Prostate gland (tissue), 2 donors: ENCODE data around the gene TCF7L2. TPM values are rescaled to one million over a fixed set of nuclear protein-coding genes. Genes with fewer than 3 reads are reported as not detected.

Source experiments
- DNase-seq: peaks from one replicate; pipeline ENCODE4 v3.0.0-alpha.2; 2019; ENCODE audit warnings: low spot score
- H3K27ac ChIP-seq, 2 donors: fragments of 200-600 bp; sonication (generic); 2 replicates each; pipeline ENCODE4 v1.5.1; 2017 to 2019
- H3K27me3 ChIP-seq: fragments of 200-600 bp; sonication (generic); replicated peaks from 2 replicates; pipeline ENCODE4 v1.5.1; 2019; ENCODE audit not compliant: insufficient read depth
- H3K36me3 ChIP-seq, 2 donors: fragments of 200-600 bp; sonication (generic); 1 replicate in 1 of 2; 2 replicates in 1 of 2; pipeline versions ENCODE4 v1.5.1 to v1.8.1; 2017 to 2019
- H3K4me1 ChIP-seq: fragments of 200-600 bp; sonication (generic); replicated peaks from 2 replicates; pipeline ENCODE4 v1.5.1; 2019
- H3K4me3 ChIP-seq, 2 donors: fragments of 200-600 bp; sonication (generic); 2 replicates each; pipeline ENCODE4 v1.5.1; 2017 to 2019
- H3K9me3 ChIP-seq: fragments of 200-600 bp; sonication (generic); 2 replicates; pipeline ENCODE4 v1.5.1; 2017
- POLR2A ChIP-seq: fragments of 450-650 bp; IDR thresholded peaks from one replicate; pipeline ENCODE4 v1.6.1; 2016; ENCODE audit warnings: antibody characterized with exemption, mild to moderate bottlenecking
- POLR2AphosphoS5 ChIP-seq: sonication (generic); formaldehyde crosslinking; IDR thresholded peaks from one replicate; pipeline ENCODE4 v1.6.1; 2017; ENCODE audit warnings: antibody characterized with exemption
- WGBS: methylation state at CpG from one replicate; pipeline ENCODE4 v1.1.5; 2018; 5-methylcytosine and 5-hydroxymethylcytosine counted together
- intact Hi-C: fragments of 100-400 bp; cut with DNase I; formaldehyde crosslinking; loops from one replicate; pipeline ENCODE4 v1.14.2; 2022
- total RNA-seq, 2 donors: library from RNA; depleted of rRNA; stranded (reverse); fragments of >200 nt; gene quantifications; one replicate each; pipeline ENCODE4 v1.1.0, GENCODE V29; 2016
- TF ChIP-seq, protein P1 (sequence below), 4 experiments: fragments of 200-600 bp in 2 of 4; fragments of 450-650 bp in 2 of 4; sonication (generic) in 2 of 4; IDR thresholded peaks; 1 replicate in 3 of 4; 2 replicates in 1 of 4; pipeline ENCODE4 v1.5.1; 2016 to 2019; ENCODE audit warnings: antibody characterized with exemption in 4 of 4, mild to moderate bottlenecking in 2 of 4, moderate library complexity in 2 of 4

The TCF7L2 gene
- total RNA-seq = 10 to 100 TPM in 1 of 2 donors, 1 to 10 TPM in 1; 9.8 to 29.8 TPM

DNA sequence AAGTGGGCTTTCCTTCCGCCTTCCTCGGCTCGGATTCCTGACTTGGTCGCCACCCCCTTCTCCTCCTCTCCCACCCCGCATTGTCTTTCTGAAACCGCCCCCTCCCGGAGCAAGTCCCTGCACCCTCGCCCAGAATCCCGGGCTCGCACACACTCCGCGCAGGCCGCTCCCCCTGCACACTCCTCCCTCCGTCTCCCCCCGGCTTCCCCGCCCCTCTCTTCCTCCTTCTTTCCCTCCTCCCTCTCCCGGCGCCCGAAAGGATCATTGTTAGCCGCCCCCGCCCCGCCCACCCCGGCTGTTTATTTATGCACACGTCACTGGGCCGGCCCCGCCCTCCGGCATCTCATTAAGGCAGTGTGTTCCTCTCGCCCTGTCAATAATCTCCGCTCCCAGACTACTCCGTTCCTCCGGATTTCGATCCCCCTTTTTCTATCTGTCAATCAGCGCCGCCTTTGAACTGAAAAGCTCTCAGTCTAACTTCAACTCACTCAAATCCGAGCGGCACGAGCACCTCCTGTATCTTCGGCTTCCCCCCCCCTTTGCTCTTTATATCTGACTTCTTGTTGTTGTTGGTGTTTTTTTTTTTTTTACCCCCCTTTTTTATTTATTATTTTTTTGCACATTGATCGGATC, at the start of gene TCF7L2:
Gene TCF7L2 (plus strand): TSS at position 373 of the 633 bp plus-strand sequence. CDS start 510 bp downstream, outside the sequence.
- no peaks in the 10 kb centered on the region for H3K27me3 ChIP-seq
- H3K4me3 ChIP-seq = peak within 1 kb of the TSS; percentile 68 to 78
- intact Hi-C loops = loop anchor here (5.0 to 10.0 kb wide), 4 partner anchors 177 to 432 kb away; no protein-coding TSS in a partner anchor
- no peaks in the 10 kb centered on the region for H3K9me3 ChIP-seq
- peak; percentile 90 for TF ChIP-seq POLR2AphosphoS5
- TF ChIP-seq, protein P1, sequence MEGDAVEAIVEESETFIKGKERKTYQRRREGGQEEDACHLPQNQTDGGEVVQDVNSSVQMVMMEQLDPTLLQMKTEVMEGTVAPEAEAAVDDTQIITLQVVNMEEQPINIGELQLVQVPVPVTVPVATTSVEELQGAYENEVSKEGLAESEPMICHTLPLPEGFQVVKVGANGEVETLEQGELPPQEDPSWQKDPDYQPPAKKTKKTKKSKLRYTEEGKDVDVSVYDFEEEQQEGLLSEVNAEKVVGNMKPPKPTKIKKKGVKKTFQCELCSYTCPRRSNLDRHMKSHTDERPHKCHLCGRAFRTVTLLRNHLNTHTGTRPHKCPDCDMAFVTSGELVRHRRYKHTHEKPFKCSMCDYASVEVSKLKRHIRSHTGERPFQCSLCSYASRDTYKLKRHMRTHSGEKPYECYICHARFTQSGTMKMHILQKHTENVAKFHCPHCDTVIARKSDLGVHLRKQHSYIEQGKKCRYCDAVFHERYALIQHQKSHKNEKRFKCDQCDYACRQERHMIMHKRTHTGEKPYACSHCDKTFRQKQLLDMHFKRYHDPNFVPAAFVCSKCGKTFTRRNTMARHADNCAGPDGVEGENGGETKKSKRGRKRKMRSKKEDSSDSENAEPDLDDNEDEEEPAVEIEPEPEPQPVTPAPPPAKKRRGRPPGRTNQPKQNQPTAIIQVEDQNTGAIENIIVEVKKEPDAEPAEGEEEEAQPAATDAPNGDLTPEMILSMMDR (IDR thresholded peaks at IDR 0.05) = no peak
- TF ChIP-seq POLR2A = peak; percentile 77
- WGBS = under 1% methylated on average over 39 of the region's 39 CpGs
- no peaks in the 10 kb centered on the region for H3K36me3 ChIP-seq
- peak within 1 kb of the TSS; percentile 91 to 98 for H3K27ac ChIP-seq
- peak; percentile 97 for DNase-seq
- H3K4me1 ChIP-seq = peaks cover 17% of the 10 kb centered on the region

DNA sequence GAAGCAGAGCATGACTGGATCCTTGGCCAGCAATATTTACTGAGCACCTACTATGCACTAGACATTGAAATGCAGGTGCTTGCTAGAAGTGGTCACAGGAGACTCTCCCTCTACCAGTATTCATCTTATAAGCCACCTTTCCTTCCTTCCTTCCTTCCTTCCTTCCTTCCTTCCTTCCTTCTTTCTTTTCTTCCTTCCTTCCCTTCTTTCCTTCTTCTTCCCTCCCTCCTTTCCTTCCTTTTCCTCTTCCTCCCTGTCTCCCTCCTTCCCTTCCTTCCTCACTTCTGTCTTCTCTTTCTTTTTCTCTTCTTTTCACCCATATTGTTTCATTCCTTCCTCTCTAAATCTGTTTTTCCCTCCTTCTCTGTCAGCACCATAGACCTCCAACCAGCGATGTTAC, 47.3 kb upstream of the TCF7L2 start:
- Histone ChIP-seq H3K36me3 (no peaks in the 10 kb centered on the region), H3K4me3 (no peak overlapping the region), H3K27ac (no peak overlapping the region), H3K9me3 (no peaks in the 10 kb centered on the region), H3K4me1 (no peaks in the 10 kb centered on the region), H3K27me3 (no peaks in the 10 kb centered on the region)
- intact Hi-C loops = no loop called here
- TF ChIP-seq, protein P1 (IDR thresholded peaks at IDR 0.05) = no peak
- no peak for TF ChIP-seq POLR2AphosphoS5
- TF ChIP-seq POLR2A = no peak
- WGBS = 100% methylated on average over 1 of the region's 1 CpG
- DNase-seq = no peak

DNA sequence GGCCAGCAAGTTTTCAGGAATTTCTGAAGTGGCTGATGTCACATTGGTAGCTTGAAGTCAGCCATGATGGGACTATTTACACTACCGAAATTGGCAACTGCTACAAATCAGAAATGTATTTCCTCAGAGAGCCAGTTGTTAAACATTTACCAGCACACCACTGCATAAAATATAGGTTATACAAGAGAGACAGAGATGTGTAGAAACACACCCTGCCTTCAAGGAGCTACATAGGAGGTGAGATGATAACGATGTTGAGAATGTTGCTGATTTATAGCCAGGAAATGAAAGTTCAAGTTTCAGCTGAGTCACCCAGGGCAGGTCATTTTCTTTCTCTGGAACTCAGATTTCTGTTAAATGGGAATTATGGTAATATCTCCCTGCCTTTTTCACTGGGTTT, 46.0 kb upstream of the TCF7L2 start:
- 70% methylated on average over 2 of the region's 2 CpGs for WGBS
- Histone ChIP-seq H3K27me3 (no peaks in the 10 kb centered on the region), H3K9me3 (no peaks in the 10 kb centered on the region), H3K27ac (no peak overlapping the region), H3K36me3 (no peaks in the 10 kb centered on the region), H3K4me3 (no peak overlapping the region), H3K4me1 (no peaks in the 10 kb centered on the region)
- intact Hi-C loops = no loop called here
- TF ChIP-seq POLR2A = no peak
- TF ChIP-seq POLR2AphosphoS5 = no peak
- no peak for DNase-seq

DNA sequence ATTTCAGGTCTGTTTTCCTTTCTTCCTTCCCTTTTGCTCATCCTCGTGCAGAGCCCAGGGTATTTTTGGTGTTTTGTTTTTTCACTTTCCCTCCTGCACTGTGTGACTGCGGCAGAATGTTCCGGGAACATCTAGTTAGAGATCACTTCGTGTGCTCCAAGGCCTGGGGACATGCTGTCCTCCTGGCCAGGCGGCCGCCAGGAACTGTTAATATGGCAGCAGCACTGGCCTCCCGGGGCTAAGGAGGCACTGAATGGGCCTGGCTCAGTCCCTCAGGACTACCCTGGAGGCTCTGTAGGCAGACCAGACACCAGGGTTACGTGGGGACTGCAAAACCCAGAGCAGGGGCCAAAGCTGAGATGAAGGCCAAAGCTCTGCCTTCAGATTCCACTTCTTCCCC, 43.1 kb upstream of the TCF7L2 start:
- TF ChIP-seq, protein P1 (IDR thresholded peaks at IDR 0.05) = no peak
- peak; percentile 54 for TF ChIP-seq POLR2AphosphoS5
- H3K9me3 ChIP-seq = no peaks in the 10 kb centered on the region
- 61% methylated on average over 8 of the region's 8 CpGs for WGBS
- H3K27me3 ChIP-seq = no peaks in the 10 kb centered on the region
- H3K36me3 ChIP-seq = no peaks in the 10 kb centered on the region
- no peak for DNase-seq
- intact Hi-C loops = no loop called here
- H3K4me3 ChIP-seq = no peak overlapping the region
- H3K27ac ChIP-seq = peak overlapping the region; percentile 1 to 49
- no peaks in the 10 kb centered on the region for H3K4me1 ChIP-seq

DNA sequence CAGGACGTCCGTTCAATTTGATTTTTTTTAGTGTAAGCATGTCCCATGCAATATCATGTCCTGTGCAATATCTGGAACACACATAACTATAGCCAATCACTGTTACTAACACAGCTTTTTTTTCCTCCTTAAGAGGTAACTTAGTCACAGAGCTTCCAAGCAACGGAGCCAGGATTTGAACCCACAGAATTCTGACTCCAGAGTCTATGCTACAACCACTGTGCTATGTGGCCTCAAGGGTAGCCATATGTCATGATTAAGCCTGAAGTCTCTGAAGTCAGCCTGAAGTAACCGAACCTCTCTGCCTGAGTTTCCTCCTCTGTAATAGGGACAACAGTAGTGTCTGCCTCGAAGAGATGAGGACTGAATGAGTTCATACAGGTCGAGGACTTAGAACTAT, 42.2 kb upstream of the TCF7L2 start:
- Histone ChIP-seq H3K9me3 (no peaks in the 10 kb centered on the region), H3K27ac (no peak overlapping the region), H3K27me3 (no peaks in the 10 kb centered on the region), H3K4me3 (no peak overlapping the region), H3K36me3 (no peaks in the 10 kb centered on the region), H3K4me1 (no peaks in the 10 kb centered on the region)
- WGBS = 84% methylated on average over 6 of the region's 6 CpGs
- TF ChIP-seq POLR2A = no peak
- TF ChIP-seq, protein P1 (IDR thresholded peaks at IDR 0.05) = no peak
- no peak for TF ChIP-seq POLR2AphosphoS5
- DNase-seq = no peak
- intact Hi-C loops = no loop called here
